PC-3 (cell line): ENCODE data around the gene CDH22. TPM values are rescaled to one million over a fixed set of nuclear protein-coding genes. Genes with fewer than 3 reads are reported as not detected.

ENCODE experiments used
- ATAC-seq: fragments of 200-7000 bp; cut with Tn5 transposase; 2 replicates; pipeline ENCODE4 v1.9.1; 2020; ENCODE audit warnings: mild to moderate bottlenecking, moderate library complexity
- BruUV-seq: library from RNA; stranded (reverse); fragments of 400-500 nt; replicated peaks from 2 replicates; lab custom pipeline; 2021; lab: Mats Ljungman, UMichigan
- CTCF ChIA-PET: fragments of 300-600 bp; sonication (Branson Sonifier 250); formaldehyde crosslinking; loops from one replicate; lab custom pipeline; 2022; ENCODE audit warnings: antibody characterized with exemption; lab: Charles Lee
- POLR2A ChIA-PET: fragments of 300-600 bp; sonication (Branson Sonifier 250); formaldehyde crosslinking; loops from one replicate; lab custom pipeline; 2022; ENCODE audit warnings: antibody characterized with exemption; ENCODE audit not compliant: unreplicated experiment; lab: Charles Lee
- DNase-seq: peaks from one replicate; pipeline ENCODE4 v3.0.0-alpha.2; 2015
- H2AFZ ChIP-seq: fragments of 300-600 bp; sonication (generic); 2 replicates; pipeline ENCODE4 v1.6.0; 2016; ENCODE audit warnings: antibody characterized with exemption, low read length
- H3F3A ChIP-seq: fragments of 300-600 bp; sonication (generic); one replicate; pipeline ENCODE4 v1.6.0; 2017; ENCODE audit warnings: antibody characterized with exemption, low read length, control low read depth, mild to moderate bottlenecking; ENCODE audit not compliant: unreplicated experiment
- H3K27ac ChIP-seq: fragments of 300-600 bp; sonication (generic); 2 replicates; pipeline ENCODE4 v1.5.1; 2016; ENCODE audit warnings: mild to moderate bottlenecking, low read length
- H3K27me3 ChIP-seq: fragments of 300-600 bp; sonication (generic); 2 replicates; pipeline ENCODE4 v1.6.1; 2016; ENCODE audit warnings: low read length, mixed read lengths
- H3K36me3 ChIP-seq: fragments of 300-600 bp; sonication (generic); 2 replicates; pipeline ENCODE4 v1.6.1; 2016; ENCODE audit warnings: low read depth, mixed run types, low read length, mixed read lengths
- H3K4me1 ChIP-seq: fragments of 300-600 bp; sonication (generic); 2 replicates; pipeline ENCODE4 v1.5.1; 2016; ENCODE audit warnings: low read length; ENCODE audit not compliant: insufficient read depth
- H3K4me2 ChIP-seq: fragments of 300-600 bp; sonication (generic); 2 replicates; pipeline ENCODE4 v1.6.0; 2016; ENCODE audit warnings: low read length
- H3K4me3 ChIP-seq: fragments of 300-600 bp; sonication (generic); 2 replicates; pipeline ENCODE4 v1.5.1; 2016; ENCODE audit warnings: mild to moderate bottlenecking, low read length, mixed read lengths
- H3K79me2 ChIP-seq: fragments of 300-600 bp; sonication (generic); 2 replicates; pipeline ENCODE4 v1.6.1; 2017; ENCODE audit warnings: low read length, mixed read lengths
- H3K9ac ChIP-seq: fragments of 300-600 bp; sonication (generic); 2 replicates; pipeline ENCODE4 v1.6.0; 2016; ENCODE audit warnings: mild to moderate bottlenecking, low read length
- H3K9me2 ChIP-seq: fragments of 300-600 bp; sonication (generic); replicated peaks from 2 replicates; pipeline ENCODE4 v1.6.1; 2016; ENCODE audit warnings: mixed run types, low read length, mixed read lengths
- H3K9me3 ChIP-seq: fragments of 300-600 bp; sonication (generic); 2 replicates; pipeline ENCODE4 v1.6.1; 2016; ENCODE audit warnings: low read length, mixed read lengths
- H4K20me1 ChIP-seq: fragments of 300-600 bp; sonication (generic); 2 replicates; pipeline ENCODE4 v1.6.1; 2016; ENCODE audit warnings: low read length, mixed read lengths
- CTCF ChIP-seq: fragments of 300-600 bp; sonication (generic); conservative IDR thresholded peaks from 2 replicates; pipeline ENCODE4 v1.5.1; 2017; ENCODE audit warnings: antibody characterized with exemption, low read depth, mild to moderate bottlenecking, low read length
- EZH2 ChIP-seq: fragments of 300-600 bp; sonication (generic); IDR thresholded peaks from one replicate; pipeline ENCODE4 v1.6.1; 2017; ENCODE audit warnings: antibody characterized with exemption, mild to moderate bottlenecking, low read length; ENCODE audit not compliant: unreplicated experiment
- EZH2phosphoT487 ChIP-seq: fragments of 300-600 bp; sonication (generic); IDR thresholded peaks from 2 replicates; pipeline ENCODE4 v1.6.1; 2018; ENCODE audit warnings: mild to moderate bottlenecking, antibody characterized with exemption, low read length, borderline replicate concordance
- intact Hi-C: fragments of 100-400 bp; cut with micrococcal nuclease; formaldehyde crosslinking; loops from 2 replicates; pipeline ENCODE4 v1.9.0; 2023
- total RNA-seq: library from RNA; depleted of rRNA; stranded (reverse); fragments of >200 nt; gene quantifications from 2 replicates; pipeline ENCODE4 v1.2.3, GENCODE V29; 2014

Gene CDH22
- total RNA-seq, 1 experiment from 2014 or later = not detected

- no peak overlapping the region for H3K9ac ChIP-seq
- no peak overlapping the region for H2AFZ ChIP-seq
- no peaks in the 10 kb centered on the region for H3K9me2 ChIP-seq
- DNase-seq (no peak), ATAC-seq (no peak)
- intact Hi-C loops = no loop called here
- no peaks in the 10 kb centered on the region for H3K36me3 ChIP-seq
- CTCF ChIA-PET = no interaction called here
- TF ChIP-seq EZH2 (no peak), CTCF (no peak), EZH2phosphoT487 (no peak)
- no peak overlapping the region for H3K27ac ChIP-seq
- no peak overlapping the region for H3K4me3 ChIP-seq
- H3K79me2 ChIP-seq = no peaks in the 10 kb centered on the region
- H3K9me3 ChIP-seq = no peaks in the 10 kb centered on the region
- H4K20me1 ChIP-seq = no peaks in the 10 kb centered on the region
- no TSS peak for BruUV-seq
- POLR2A ChIA-PET = no interaction called here
- H3K27me3 ChIP-seq = peaks cover 66% of the 10 kb centered on the region
- H3K4me2 ChIP-seq = no peak overlapping the region
- no peaks in the 10 kb centered on the region for H3K4me1 ChIP-seq
- H3F3A ChIP-seq = no peaks in the 10 kb centered on the region
These were observed 68.2 kb downstream of the CDH22 start for GRCh38 chr20:46240065-46240464.

- H3K4me3 ChIP-seq = no peak overlapping the region
- intact Hi-C loops = no loop called here
- H4K20me1 ChIP-seq = no peaks in the 10 kb centered on the region
- no peak overlapping the region for H3K9ac ChIP-seq
- H3K27ac ChIP-seq = no peak overlapping the region
- DNase-seq (no peak), ATAC-seq (no peak)
- no peaks in the 10 kb centered on the region for H3K79me2 ChIP-seq
- H3K9me2 ChIP-seq = no peaks in the 10 kb centered on the region
- H3F3A ChIP-seq = no peaks in the 10 kb centered on the region
- BruUV-seq = no TSS peak
- H3K27me3 ChIP-seq = peaks cover 65% of the 10 kb centered on the region
- H2AFZ ChIP-seq = no peak overlapping the region
- CTCF ChIA-PET = no interaction called here
- H3K4me2 ChIP-seq = no peak overlapping the region
- H3K4me1 ChIP-seq = no peaks in the 10 kb centered on the region
- no peaks in the 10 kb centered on the region for H3K36me3 ChIP-seq
- TF ChIP-seq EZH2 (no peak), CTCF (no peak), EZH2phosphoT487 (no peak)
- POLR2A ChIA-PET = no interaction called here
- no peaks in the 10 kb centered on the region for H3K9me3 ChIP-seq
These were observed 70.6 kb downstream of the CDH22 start for GRCh38 chr20:46237736-46238135.

GRCh38 chr20:46237227-46237626 is 71.1 kb downstream of the CDH22 start:
- Histone ChIP-seq H3F3A (no peaks in the 10 kb centered on the region), H3K36me3 (no peaks in the 10 kb centered on the region), H3K4me1 (no peaks in the 10 kb centered on the region), H3K9me3 (no peaks in the 10 kb centered on the region), H3K79me2 (no peaks in the 10 kb centered on the region), H2AFZ (no peak overlapping the region), H3K4me3 (no peak overlapping the region), H3K9me2 (no peaks in the 10 kb centered on the region), H3K27me3 (peaks cover 63% of the 10 kb centered on the region), H3K27ac (no peak overlapping the region), H4K20me1 (no peaks in the 10 kb centered on the region), H3K9ac (no peak overlapping the region), H3K4me2 (no peak overlapping the region)
- no TSS peak for BruUV-seq
- intact Hi-C loops = no loop called here
- DNase-seq (no peak), ATAC-seq (no peak)
- POLR2A ChIA-PET = no interaction called here
- CTCF ChIA-PET = no interaction called here
- TF ChIP-seq EZH2phosphoT487 = no peak
- no peak for TF ChIP-seq EZH2
